ENCODE data around the gene ANO2. TPM values are rescaled to one million over a fixed set of nuclear protein-coding genes. Genes with fewer than 3 reads are reported as not detected.
"Not testable (repeated sequence)": the region's sequence is repeated elsewhere in the genome, so short reads cannot be mapped to it uniquely, and the experiment has no call there.

The ANO2 gene
- total RNA-seq, 3 donors from 2014 or later: not detected

DNA sequence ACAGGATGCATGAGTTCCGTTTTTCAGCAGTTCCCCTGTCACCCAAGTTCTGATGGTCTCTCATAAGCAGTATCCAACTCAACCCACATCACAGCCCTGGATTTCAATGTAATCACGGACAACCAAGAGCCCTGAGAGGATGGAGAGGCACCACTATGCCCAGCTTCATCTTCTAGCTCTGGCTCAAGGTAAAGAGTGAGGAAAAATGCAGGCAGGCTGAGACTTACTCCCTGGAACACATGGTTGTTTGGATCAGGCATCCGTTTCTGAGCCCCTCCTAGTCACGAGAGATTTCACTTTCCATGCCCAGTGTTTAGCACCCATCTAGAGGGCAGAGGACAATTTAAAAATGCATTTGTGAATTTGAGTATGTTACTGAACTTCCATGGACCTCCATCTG is 45.0 kb downstream of the ANO2 start:
- no peaks in the 10 kb centered on the region for H3K36me3 Mint-ChIP-seq (ENCODE audit: insufficient read depth)
- H3K4me1 Mint-ChIP-seq (ENCODE audit: low read depth): no peaks in the 10 kb centered on the region
- H3K27me3 Mint-ChIP-seq (ENCODE audit: low read depth): peaks cover 39% of the 10 kb centered on the region
- no peaks in the 10 kb centered on the region for H3K9me3 Mint-ChIP-seq
- no peak overlapping the region for H3K4me3 Mint-ChIP-seq
- no peak for DNase-seq
- no peak for ATAC-seq

DNA sequence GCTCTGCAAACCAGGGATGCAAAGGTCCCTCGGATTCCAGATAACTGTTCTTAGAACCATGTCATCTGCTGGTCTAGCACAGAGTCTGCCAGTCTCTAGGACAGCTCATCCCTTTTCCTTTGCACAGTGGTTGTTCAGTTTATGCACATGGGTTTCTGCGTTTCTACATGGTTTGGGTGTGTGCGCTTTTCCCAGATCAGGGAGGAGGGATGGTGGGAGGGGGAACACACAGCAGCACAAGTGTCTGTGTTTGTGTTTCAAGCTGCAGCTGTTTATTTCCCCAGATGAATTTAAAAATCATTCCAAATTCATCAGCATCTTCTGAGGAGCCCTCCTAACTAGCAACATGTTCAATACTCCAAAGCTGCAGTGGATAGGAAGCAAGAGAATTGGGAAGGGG is 45.4 kb downstream of the ANO2 start:
- H3K4me1 Mint-ChIP-seq (ENCODE audit: low read depth): no peaks in the 10 kb centered on the region
- no peak overlapping the region for H3K4me3 Mint-ChIP-seq
- H3K27me3 Mint-ChIP-seq (ENCODE audit: low read depth): peaks cover 38% of the 10 kb centered on the region
- ATAC-seq (no peak), DNase-seq (no peak)
- no peaks in the 10 kb centered on the region for H3K9me3 Mint-ChIP-seq
- H3K36me3 Mint-ChIP-seq (ENCODE audit: insufficient read depth): no peaks in the 10 kb centered on the region

DNA sequence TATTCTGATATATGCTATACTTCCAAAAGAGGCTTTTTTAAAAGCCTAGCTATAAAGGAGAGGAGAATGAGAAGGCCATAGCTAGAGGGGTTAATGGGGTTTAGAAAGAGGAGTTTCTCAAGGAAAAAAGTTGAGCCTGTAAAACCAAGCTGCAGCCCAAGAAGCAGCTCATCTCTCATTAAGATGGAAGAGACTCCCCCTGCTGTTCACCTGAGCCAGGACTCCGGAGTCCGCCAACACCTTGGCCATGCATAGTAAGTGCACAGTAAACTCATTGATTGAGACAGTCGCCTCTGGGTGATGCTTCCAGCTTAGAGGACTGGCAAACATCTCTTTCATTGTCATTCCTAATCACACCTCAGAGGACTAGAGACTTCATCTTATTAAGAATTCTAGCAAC is 46.2 kb downstream of the ANO2 start:
- ATAC-seq (no peak), DNase-seq (no peak)
- H3K4me3 Mint-ChIP-seq: no peak overlapping the region
- peaks cover 38% of the 10 kb centered on the region for H3K27me3 Mint-ChIP-seq (ENCODE audit: low read depth)
- H3K9me3 Mint-ChIP-seq: no peaks in the 10 kb centered on the region
- no peaks in the 10 kb centered on the region for H3K4me1 Mint-ChIP-seq (ENCODE audit: low read depth)
- no peaks in the 10 kb centered on the region for H3K36me3 Mint-ChIP-seq (ENCODE audit: insufficient read depth)

DNA sequence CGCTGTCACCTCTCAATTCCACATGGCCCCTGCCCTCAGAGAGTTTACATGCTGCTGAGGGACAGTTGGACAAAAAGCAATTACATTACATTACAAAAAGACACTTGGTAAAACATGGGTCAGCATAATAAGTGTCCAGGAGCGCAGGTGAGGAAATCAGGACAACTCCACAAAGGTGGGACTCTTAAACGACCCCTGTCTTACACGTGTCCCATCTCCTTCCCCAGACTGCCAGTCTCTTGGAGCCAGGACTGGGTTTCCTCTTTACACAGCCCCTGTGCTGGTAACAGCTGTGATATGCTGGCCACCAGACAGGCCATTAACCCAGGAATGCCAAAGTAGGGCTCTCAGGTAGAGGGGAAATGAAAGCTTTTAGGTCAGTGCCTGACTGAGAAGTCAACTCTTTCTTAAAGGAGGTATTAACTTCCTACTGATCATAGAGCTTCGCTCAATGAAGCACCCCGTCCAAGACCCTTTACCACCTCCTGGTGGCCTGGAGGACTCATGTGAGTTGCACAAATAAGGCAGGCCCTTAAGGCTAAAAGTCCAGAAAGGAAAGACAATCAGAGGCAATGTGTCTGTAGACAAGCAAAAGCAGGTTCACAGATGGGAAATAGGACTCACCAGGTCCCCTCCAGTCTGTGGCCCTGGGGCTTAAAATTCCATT is 55.5 kb downstream of the ANO2 start:
- H3K9me3 Mint-ChIP-seq: peaks cover 4% of the 10 kb centered on the region
- H3K36me3 Mint-ChIP-seq (ENCODE audit: insufficient read depth): no peaks in the 10 kb centered on the region
- peaks cover 48% of the 10 kb centered on the region for H3K27me3 Mint-ChIP-seq (ENCODE audit: low read depth)
- peak in 1 of 2 donors; percentile 18 for ATAC-seq
- H3K4me3 Mint-ChIP-seq: no peak overlapping the region
- DNase-seq: no peak
- H3K4me1 Mint-ChIP-seq (ENCODE audit: low read depth): peaks cover 9% of the 10 kb centered on the region

DNA sequence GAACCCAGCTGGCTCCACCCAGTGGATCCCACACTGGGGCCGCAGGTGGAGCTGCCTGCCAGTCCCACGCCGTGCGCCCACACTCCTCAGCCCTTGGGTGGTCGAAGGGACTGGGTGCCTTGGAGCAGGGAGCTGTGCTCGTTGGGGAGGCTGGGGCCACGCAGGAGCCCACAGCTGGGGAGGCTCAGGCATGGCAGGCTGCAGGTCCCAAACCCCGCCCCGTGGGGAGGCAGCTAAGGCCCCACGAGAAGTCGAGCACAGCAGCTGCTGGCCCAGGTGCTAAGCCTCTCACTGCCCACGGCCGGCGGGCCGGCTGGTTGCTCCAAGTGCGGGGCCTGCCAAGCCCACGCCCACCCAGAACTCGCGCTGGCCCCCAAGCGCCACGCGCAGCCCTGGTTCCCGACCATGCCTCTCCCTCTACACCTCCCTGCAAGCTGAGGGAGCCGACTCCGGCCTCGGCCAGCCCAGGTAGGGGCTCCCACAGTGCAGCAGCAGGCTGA is 56.2 kb downstream of the ANO2 start:
- DNase-seq (no peak), ATAC-seq (no peak)
- Mint-ChIP-seq H3K4me1 (ENCODE audit: low read depth) (peaks cover 9% of the 10 kb centered on the region), H3K36me3 (ENCODE audit: insufficient read depth) (no peaks in the 10 kb centered on the region), H3K27me3 (ENCODE audit: low read depth) (peaks cover 43% of the 10 kb centered on the region), H3K4me3 (no peak overlapping the region), H3K9me3 (peaks cover 4% of the 10 kb centered on the region)

DNA sequence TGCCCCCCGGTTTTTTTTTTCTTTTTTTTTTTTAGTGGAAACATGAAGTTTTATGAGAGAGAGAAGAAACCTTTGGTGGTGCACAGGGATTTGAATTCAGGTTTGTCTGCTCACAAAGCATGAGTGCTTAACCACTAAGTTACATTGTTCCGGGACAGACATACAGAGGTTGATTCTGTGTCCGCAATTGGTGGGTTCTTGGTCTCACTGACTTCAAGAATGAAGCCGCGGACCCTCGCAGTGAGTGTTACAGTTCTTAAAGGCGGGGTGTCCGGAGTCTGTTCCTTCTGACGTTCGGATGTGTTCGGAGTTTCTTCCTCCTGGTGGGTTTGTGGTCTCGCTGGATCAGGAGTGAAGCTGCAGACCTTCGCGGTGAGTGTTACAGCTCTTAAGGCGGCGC is 57.2 kb downstream of the ANO2 start:
- H3K27me3 Mint-ChIP-seq (ENCODE audit: low read depth): peaks cover 42% of the 10 kb centered on the region
- H3K9me3 Mint-ChIP-seq; DNase-seq; ATAC-seq; H3K4me1 Mint-ChIP-seq (ENCODE audit: low read depth); H3K36me3 Mint-ChIP-seq (ENCODE audit: insufficient read depth): not testable (repeated sequence)
- peak overlapping the region; percentile 65 for H3K4me3 Mint-ChIP-seq

DNA sequence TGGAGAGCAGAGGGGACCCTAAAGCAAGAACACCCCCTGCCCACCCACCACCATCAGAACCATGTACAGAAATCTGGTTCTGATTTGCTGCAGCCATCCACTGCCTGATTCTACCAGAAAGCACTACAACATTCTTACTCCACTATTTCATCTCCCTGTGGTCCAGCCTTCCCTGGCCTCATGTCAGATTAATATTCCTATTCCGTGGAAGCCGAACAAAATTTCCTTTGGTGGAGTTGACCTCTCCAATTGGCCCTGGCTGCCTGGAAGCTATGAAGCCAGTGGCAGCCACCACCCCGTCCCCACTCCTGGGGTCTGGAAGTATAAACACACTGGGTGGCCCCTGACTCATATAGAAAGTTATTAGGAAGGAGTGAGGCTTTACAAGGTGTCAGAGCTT is 60.2 kb downstream of the ANO2 start:
- H3K36me3 Mint-ChIP-seq (ENCODE audit: insufficient read depth): no peaks in the 10 kb centered on the region
- no peak overlapping the region for H3K4me3 Mint-ChIP-seq
- peaks cover 39% of the 10 kb centered on the region for H3K27me3 Mint-ChIP-seq (ENCODE audit: low read depth)
- no peaks in the 10 kb centered on the region for H3K9me3 Mint-ChIP-seq
- no peak for ATAC-seq
- no peak for DNase-seq
- peaks cover 9% of the 10 kb centered on the region for H3K4me1 Mint-ChIP-seq (ENCODE audit: low read depth)

DNA sequence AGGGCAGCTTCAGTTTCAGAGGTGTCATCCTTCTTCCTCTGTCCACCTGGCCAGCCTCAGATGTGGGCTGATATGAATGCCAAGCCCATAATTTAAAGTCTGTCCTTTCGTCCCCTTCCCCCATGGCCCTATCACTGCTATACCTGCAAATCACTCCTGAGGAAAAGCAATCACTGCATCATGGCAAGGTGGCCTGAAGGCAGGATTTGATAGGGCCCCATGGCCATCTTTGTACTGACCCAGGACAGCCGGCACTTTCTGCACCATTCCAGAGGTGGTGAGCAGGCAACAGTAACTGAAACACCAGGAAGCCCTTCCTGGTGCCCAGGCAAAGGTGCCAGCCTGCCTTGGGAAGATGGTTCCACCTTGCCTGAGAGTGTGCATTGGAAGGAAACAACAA is 60.8 kb downstream of the ANO2 start:
- Mint-ChIP-seq H3K27me3 (ENCODE audit: low read depth) (peaks cover 34% of the 10 kb centered on the region), H3K36me3 (ENCODE audit: insufficient read depth) (no peaks in the 10 kb centered on the region), H3K4me3 (no peak overlapping the region), H3K9me3 (no peaks in the 10 kb centered on the region), H3K4me1 (ENCODE audit: low read depth) (peaks cover 9% of the 10 kb centered on the region)
- DNase-seq (no peak), ATAC-seq (no peak)

DNA sequence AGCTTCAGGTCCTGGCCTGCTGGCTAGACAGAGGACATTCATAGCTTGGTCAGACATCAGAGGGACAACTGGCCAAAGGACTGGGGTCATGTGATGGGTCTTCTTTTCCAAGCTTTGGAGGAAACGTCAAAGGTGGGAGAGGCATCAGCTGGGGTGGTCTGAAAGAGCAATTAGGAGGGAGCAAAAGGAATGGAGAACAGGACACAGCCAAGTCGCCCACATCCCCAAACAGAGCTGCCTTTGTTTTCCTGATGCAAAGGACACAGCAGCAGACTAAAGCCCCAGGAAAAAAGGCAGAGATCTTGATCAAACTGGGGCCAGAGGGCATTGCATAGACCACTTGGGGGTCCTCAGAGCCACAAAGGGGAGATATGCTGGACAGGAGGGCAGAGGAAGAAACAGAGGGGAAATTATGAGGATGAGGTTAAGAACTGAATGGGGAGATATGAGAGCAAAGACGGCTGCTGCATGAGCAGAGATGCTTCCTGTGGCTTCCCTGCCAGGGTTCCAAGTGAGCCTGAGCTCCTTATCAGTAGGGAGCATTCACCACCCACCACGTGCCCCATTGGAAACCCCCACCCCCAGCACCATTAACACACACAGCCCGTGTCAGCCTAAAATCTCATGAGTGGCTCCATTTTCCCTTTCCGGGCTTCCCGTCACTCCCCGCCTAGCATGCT is 62.4 kb downstream of the ANO2 start:
- H3K9me3 Mint-ChIP-seq: no peaks in the 10 kb centered on the region
- no peak for ATAC-seq
- no peaks in the 10 kb centered on the region for H3K36me3 Mint-ChIP-seq (ENCODE audit: insufficient read depth)
- H3K4me3 Mint-ChIP-seq: no peak overlapping the region
- no peak for DNase-seq
- H3K27me3 Mint-ChIP-seq (ENCODE audit: low read depth): peaks cover 25% of the 10 kb centered on the region
- peaks cover 4% of the 10 kb centered on the region for H3K4me1 Mint-ChIP-seq (ENCODE audit: low read depth)

DNA sequence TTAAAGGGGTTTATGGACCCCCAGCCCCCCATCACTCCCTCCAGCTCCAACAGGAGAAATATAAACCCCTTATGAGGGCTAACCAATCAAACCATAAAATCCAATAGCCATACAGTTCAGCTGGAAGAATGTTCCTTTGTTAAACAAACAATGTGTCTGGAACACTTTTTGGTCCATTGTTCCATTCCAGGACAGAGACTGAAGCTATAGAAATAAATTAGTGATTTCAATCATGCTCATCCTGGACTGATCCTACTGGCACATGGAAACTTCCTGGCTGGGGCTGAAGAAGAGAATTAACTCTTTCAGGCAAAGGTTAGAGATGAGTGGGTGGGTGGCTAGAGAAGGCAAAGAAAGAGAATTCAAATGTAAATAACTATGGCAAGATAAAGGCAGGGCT is 63.4 kb downstream of the ANO2 start:
- ATAC-seq (no peak), DNase-seq (no peak)
- peaks cover 23% of the 10 kb centered on the region for H3K27me3 Mint-ChIP-seq (ENCODE audit: low read depth)
- H3K9me3 Mint-ChIP-seq: no peaks in the 10 kb centered on the region
- no peak overlapping the region for H3K4me3 Mint-ChIP-seq
- no peaks in the 10 kb centered on the region for H3K36me3 Mint-ChIP-seq (ENCODE audit: insufficient read depth)
- H3K4me1 Mint-ChIP-seq (ENCODE audit: low read depth): peaks cover under 1% of the 10 kb centered on the region

DNA sequence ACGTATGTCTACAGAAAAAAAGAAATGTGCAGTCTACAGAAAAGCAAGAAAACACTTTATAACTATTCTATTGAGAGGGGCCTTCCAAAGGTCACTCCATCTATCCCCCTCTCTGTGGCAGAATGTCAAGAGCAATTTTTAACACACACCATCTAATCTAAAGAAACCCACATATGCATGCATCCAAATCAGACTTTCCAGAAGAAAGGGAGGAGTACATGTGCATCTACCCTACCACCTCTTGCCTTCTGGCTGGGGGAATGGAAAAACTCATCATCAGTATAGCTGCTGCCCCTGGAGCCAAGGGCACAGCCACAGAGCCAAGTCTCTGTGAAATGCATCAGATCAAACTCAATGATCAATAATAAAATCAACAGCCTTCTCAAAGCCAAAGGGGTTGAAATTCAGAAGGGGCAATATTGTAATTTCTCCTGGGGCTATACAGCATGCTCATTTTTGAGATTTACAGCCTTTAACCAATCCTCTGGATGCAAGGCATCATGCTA is 63.9 kb downstream of the ANO2 start:
- DNase-seq: no peak
- H3K4me1 Mint-ChIP-seq (ENCODE audit: low read depth): no peaks in the 10 kb centered on the region
- H3K27me3 Mint-ChIP-seq (ENCODE audit: low read depth): peaks cover 23% of the 10 kb centered on the region
- H3K36me3 Mint-ChIP-seq (ENCODE audit: insufficient read depth): no peaks in the 10 kb centered on the region
- ATAC-seq: no peak
- no peak overlapping the region for H3K4me3 Mint-ChIP-seq
- no peaks in the 10 kb centered on the region for H3K9me3 Mint-ChIP-seq

DNA sequence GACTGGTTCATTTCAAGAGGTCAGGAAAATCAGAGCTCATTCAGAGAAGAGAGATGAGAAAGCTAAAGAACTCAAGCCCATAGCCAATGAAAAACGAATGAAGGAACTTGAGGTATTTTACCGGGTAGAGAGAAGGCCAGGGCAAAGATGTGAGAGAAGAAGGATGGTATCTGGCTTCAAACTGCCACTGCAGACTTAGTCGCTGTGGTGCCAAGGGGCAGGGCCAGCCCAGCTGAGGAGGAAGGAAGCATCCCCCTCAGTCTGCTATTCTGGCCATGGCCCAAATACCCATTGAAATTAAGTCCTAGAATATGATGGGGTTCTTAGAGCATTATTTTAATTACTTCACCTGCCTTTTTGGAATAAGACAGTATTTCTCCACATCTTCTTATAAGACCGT is 69.2 kb downstream of the ANO2 start:
- H3K4me3 Mint-ChIP-seq: no peak overlapping the region
- no peak for ATAC-seq
- H3K9me3 Mint-ChIP-seq: no peaks in the 10 kb centered on the region
- no peaks in the 10 kb centered on the region for H3K36me3 Mint-ChIP-seq (ENCODE audit: insufficient read depth)
- no peaks in the 10 kb centered on the region for H3K4me1 Mint-ChIP-seq (ENCODE audit: low read depth)
- peaks cover 7% of the 10 kb centered on the region for H3K27me3 Mint-ChIP-seq (ENCODE audit: low read depth)
- no peak for DNase-seq

DNA sequence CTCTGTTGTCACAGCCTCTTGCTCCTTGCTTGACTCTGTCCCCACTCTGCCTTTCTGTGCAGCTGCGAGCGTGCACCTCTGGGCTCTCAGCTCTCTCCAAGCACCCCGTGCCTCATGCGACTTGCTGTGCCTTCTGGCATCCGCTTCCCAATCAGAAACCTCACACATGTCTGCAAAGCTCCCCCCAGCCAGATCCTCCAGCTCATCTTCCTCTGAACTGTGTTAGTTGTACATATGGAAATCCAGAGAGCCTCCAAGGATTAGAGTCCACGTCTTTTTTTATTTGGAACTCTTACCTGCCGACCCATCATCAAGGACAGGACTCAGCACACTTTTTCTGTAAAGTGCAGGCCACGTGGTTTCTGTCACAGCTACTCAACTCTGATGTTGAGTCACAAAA is 70.5 kb downstream of the ANO2 start:
- Mint-ChIP-seq H3K27me3 (ENCODE audit: low read depth) (peaks cover 7% of the 10 kb centered on the region), H3K36me3 (ENCODE audit: insufficient read depth) (no peaks in the 10 kb centered on the region), H3K4me1 (ENCODE audit: low read depth) (no peaks in the 10 kb centered on the region), H3K4me3 (no peak overlapping the region), H3K9me3 (no peaks in the 10 kb centered on the region)
- ATAC-seq (no peak), DNase-seq (no peak)

DNA sequence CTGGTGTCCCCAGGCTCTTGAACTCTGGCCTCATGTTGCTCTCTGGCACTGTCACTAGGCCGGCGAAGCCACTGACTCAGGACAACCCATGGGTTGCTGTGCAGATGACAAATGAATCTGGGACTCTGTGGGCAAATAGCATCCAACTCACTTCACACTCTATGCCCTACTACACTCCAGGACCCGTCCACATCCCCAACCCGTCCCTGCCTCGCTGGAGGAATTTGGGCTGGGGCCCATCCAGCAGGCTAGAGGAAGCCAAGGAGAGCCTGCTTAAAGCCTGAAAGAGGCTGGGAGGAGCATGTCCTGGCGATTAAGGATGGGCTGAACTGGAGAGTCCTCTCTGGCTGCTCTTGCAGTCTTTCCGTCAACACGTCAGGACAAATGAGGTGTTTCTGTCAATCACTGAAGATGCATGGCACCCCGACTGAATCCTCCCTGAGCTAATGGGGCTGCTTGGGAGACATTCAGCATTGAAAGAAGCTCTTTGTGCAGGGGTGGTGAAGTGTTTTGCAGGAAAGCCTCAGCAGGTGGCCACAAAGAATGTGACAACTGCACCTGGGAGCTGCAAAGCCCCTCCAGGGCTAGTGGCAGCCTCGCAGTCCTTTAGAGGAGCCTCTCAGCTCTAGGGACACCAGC is 71.7 kb downstream of the ANO2 start:
- Mint-ChIP-seq H3K9me3 (no peaks in the 10 kb centered on the region), H3K4me3 (no peak overlapping the region), H3K4me1 (ENCODE audit: low read depth) (no peaks in the 10 kb centered on the region), H3K27me3 (ENCODE audit: low read depth) (peaks cover 7% of the 10 kb centered on the region), H3K36me3 (ENCODE audit: insufficient read depth) (no peaks in the 10 kb centered on the region)
- ATAC-seq (no peak), DNase-seq (no peak)

DNA sequence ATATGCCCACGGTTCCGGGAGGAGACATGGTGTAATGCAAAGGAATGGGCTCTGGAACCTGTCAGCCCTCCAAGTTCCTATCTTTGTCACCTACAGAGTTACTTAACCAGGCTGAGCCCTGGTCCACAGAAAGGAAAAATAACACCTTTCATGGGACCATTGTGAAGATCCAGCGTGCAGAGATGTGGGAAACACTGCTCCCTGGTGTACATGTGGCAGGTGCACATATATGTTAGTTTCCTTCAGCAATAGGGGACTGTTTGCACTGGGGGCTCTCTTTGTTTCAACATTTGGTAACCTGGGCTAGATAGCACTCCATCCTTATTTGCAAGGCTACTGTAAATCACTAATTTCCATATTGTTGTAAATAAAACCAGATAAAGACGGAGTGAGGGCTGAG is 72.3 kb downstream of the ANO2 start:
- Mint-ChIP-seq H3K36me3 (ENCODE audit: insufficient read depth) (no peaks in the 10 kb centered on the region), H3K4me1 (ENCODE audit: low read depth) (no peaks in the 10 kb centered on the region), H3K4me3 (no peak overlapping the region), H3K27me3 (ENCODE audit: low read depth) (peaks cover 7% of the 10 kb centered on the region), H3K9me3 (no peaks in the 10 kb centered on the region)
- no peak for DNase-seq
- no peak for ATAC-seq
